Ascending aorta (tissue), 2 donors: ENCODE data around the gene FOXK1. TPM values are rescaled to one million over a fixed set of nuclear protein-coding genes. Genes with fewer than 3 reads are reported as not detected.

Experiments
- DNase-seq, 2 donors: peaks; one replicate each; pipeline ENCODE4 v3.0.0-alpha.2; 2019; ENCODE audit warnings: low spot score in 2 of 2
- H3K27ac ChIP-seq, 2 donors: fragments of 200-600 bp; sonication (generic); one replicate each; pipeline ENCODE4 v1.5.1; 2016 to 2017; ENCODE audit warnings: mild to moderate bottlenecking in 1 of 2
- H3K27me3 ChIP-seq: fragments of 200-600 bp; sonication (generic); one replicate; pipeline ENCODE4 v1.5.1; 2017
- H3K36me3 ChIP-seq, 2 donors: fragments of 200-600 bp; sonication (generic); one replicate each; pipeline ENCODE4 v1.5.1; 2016
- H3K4me1 ChIP-seq, 2 donors: fragments of 200-600 bp; sonication (generic); one replicate each; pipeline ENCODE4 v1.5.1; 2016 to 2017; ENCODE audit warnings: mild to moderate bottlenecking in 1 of 2
- H3K4me3 ChIP-seq, 2 donors: fragments of 200-600 bp; sonication (generic); one replicate each; pipeline ENCODE4 v1.5.1; 2016 to 2017; ENCODE audit warnings: mild to moderate bottlenecking in 1 of 2
- H3K9me3 ChIP-seq, 2 donors: fragments of 200-600 bp; sonication (generic); one replicate each; pipeline ENCODE4 v1.5.1; 2016
- intact Hi-C: fragments of 100-400 bp; cut with DNase I; formaldehyde crosslinking; loops from one replicate; pipeline ENCODE4 v1.15.1; 2023
- total RNA-seq: library from RNA; depleted of rRNA; stranded (reverse); fragments of >200 nt; gene quantifications from one replicate; pipeline ENCODE4 v1.1.0, GENCODE V29; 2016
- TF ChIP-seq, protein P1 (sequence below), 3 experiments: fragments of 200-600 bp in 2 of 3; fragments of 450-650 bp in 1 of 3; sonication (generic) in 2 of 3; IDR thresholded peaks; one replicate each; pipeline ENCODE4 v1.5.1; 2016 to 2019; ENCODE audit warnings: antibody characterized with exemption in 3 of 3, mild to moderate bottlenecking in 1 of 3, moderate library complexity in 1 of 3

Gene FOXK1
- total RNA-seq: 31.7 TPM

- TF ChIP-seq, protein P1, sequence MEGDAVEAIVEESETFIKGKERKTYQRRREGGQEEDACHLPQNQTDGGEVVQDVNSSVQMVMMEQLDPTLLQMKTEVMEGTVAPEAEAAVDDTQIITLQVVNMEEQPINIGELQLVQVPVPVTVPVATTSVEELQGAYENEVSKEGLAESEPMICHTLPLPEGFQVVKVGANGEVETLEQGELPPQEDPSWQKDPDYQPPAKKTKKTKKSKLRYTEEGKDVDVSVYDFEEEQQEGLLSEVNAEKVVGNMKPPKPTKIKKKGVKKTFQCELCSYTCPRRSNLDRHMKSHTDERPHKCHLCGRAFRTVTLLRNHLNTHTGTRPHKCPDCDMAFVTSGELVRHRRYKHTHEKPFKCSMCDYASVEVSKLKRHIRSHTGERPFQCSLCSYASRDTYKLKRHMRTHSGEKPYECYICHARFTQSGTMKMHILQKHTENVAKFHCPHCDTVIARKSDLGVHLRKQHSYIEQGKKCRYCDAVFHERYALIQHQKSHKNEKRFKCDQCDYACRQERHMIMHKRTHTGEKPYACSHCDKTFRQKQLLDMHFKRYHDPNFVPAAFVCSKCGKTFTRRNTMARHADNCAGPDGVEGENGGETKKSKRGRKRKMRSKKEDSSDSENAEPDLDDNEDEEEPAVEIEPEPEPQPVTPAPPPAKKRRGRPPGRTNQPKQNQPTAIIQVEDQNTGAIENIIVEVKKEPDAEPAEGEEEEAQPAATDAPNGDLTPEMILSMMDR (IDR thresholded peaks at IDR 0.05): peak in 1 of 3 experiments; percentile 9
- H3K27ac ChIP-seq: peak within 1 kb of the TSS; percentile 85 to 94
- no peaks in the 10 kb centered on the region for H3K27me3 ChIP-seq
- peak in 1 of 2 donors; percentile 82 for DNase-seq
- H3K36me3 ChIP-seq: no peaks in the 10 kb centered on the region
- peak within 1 kb of the TSS; percentile 92 to 97 for H3K4me3 ChIP-seq
- H3K4me1 ChIP-seq: peaks cover 0 to 11% of the 10 kb centered on the region in 2 donors
- intact Hi-C loops: loop anchor here (1.0 to 10.0 kb wide), 6 partner anchors 17 to 203 kb away; partner anchors contain the start of gene RADIL
- no peaks in the 10 kb centered on the region for H3K9me3 ChIP-seq
Observed at GRCh38 chr7:4681886-4682620, at the start of gene FOXK1. Gene FOXK1, plus strand, starts transcription at chr7:4682295. Its CDS starts 14 bp downstream, at chr7:4682309.

DNA sequence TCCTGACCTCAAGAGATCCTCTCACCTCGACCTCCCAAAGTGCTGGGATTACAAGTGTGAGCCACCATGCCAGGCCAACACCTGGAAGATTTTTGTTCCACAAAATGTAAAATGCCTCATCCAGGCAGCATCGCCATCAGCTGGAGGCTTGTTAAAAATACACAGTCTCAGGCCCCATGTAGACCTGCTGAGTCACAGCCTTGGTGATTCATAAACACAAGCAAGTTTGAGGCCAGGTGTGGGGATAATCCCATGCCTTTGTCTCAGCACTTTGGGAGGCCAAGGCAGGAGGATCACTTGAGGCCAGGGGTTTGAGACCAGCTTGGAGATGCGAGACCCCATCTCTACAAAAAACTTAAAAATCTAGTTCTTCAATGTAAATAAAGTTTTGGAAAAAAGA lies 49.1 kb upstream of the FOXK1 start:
- H3K9me3 ChIP-seq: no peaks in the 10 kb centered on the region
- H3K4me3 ChIP-seq: no peak overlapping the region
- H3K27ac ChIP-seq: no peak overlapping the region
- intact Hi-C loops: no loop called here
- H3K4me1 ChIP-seq: peaks cover 4 to 10% of the 10 kb centered on the region in 2 donors
- H3K27me3 ChIP-seq: no peaks in the 10 kb centered on the region
- DNase-seq: no peak
- TF ChIP-seq, protein P1 (IDR thresholded peaks at IDR 0.05): no peak
- H3K36me3 ChIP-seq: no peaks in the 10 kb centered on the region

DNA sequence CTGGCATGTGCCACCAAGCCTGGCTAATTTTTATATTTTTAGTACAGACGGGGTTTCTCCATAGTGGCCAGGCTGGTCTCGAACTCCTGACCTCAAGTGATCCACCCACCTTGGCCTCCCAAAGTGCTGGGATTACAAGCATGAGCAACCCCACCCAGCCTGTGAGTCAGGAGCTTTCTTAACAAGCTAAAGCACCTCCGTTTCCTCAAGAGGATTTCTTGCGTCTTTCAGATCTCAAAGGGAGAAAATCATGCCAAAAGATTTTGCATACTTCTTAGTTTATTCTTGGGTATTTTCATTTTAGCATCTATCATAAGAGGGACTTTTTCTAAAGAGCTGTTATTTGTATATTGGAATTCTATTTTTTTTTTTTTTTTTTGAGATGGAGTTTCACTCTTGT lies 47.9 kb upstream of the FOXK1 start:
- Histone ChIP-seq H3K36me3 (no peaks in the 10 kb centered on the region), H3K9me3 (no peaks in the 10 kb centered on the region), H3K4me3 (no peak overlapping the region), H3K27me3 (no peaks in the 10 kb centered on the region), H3K27ac (no peak overlapping the region), H3K4me1 (peaks cover 4 to 10% of the 10 kb centered on the region in 2 donors)
- DNase-seq: no peak
- TF ChIP-seq, protein P1 (IDR thresholded peaks at IDR 0.05): no peak
- intact Hi-C loops: no loop called here

DNA sequence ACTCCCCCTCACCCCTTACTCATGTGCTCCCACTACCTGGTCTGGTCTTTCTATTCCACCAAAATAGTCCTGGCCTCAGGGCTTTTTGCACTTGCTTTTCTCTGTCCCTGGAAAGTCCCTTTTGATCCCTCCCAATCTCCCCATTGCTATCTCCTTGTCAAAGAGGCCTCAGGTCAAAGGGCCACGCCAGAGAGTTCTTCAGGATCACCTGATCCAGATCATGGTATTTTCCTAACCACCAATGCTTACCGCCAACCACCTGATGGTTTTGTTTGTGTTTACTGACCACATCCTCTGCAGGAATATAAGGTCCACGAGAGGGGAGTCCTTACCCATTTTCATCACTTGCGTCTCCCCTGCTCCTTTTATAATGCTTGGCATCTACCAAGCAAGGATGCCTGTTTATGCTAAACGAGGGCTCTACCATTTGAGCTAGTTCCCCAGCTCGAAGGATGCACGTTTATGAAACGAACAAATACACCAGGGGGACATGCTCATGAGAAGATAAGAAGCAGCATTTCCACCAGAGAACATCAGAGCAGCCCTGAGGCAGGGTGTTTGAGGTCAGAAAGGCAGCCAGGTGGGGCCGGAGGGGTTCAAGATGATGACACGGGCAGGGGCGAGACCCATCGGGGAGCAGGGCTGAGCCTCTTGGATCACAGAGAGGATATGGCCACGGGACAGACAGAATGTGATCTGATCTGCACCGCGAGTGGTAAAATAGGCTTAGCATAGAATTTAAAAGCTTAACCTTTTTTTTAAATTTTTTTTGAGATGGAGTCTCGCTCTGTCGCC lies 43.1 kb upstream of the FOXK1 start:
- H3K27me3 ChIP-seq: no peaks in the 10 kb centered on the region
- TF ChIP-seq, protein P1 (IDR thresholded peaks at IDR 0.05): no peak
- no peaks in the 10 kb centered on the region for H3K9me3 ChIP-seq
- no peak overlapping the region for H3K27ac ChIP-seq
- H3K4me1 ChIP-seq: peaks cover 0 to 4% of the 10 kb centered on the region in 2 donors
- intact Hi-C loops: no loop called here
- H3K4me3 ChIP-seq: no peak overlapping the region
- no peaks in the 10 kb centered on the region for H3K36me3 ChIP-seq
- no peak for DNase-seq

DNA sequence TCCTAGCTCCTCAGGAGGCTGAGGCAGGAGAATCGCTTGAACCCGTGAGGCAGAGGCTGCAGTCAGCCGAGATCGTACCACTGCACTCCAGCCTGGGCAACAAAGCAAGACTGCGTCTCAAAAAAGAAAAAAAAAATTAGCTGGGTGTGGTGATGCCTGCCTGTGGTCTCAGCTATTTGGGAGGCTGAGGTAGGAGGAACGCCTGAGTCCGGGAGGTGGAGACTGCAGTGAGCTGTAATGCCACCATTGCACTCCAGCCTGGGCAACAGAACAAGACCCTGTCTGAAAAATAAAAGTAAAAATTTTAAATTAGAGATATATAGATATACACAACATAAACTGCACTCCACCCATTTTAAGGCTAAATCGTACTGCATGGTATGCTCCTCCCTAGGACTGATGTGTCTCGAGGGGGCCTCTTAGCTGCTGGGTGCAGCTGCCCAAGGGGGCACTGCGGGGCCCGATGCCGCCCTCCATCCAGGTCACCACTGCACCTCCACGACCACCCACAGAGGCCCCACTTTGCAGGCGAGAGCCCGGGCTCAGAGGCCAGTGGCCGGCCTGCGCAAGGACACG lies 40.9 kb upstream of the FOXK1 start:
- no peaks in the 10 kb centered on the region for H3K27me3 ChIP-seq
- TF ChIP-seq, protein P1 (IDR thresholded peaks at IDR 0.05): peak in 1 of 3 experiments; percentile 25
- intact Hi-C loops: loop anchor here (1.0 to 2.0 kb wide), 3 partner anchors 41 to 242 kb away; partner anchors contain the start of genes FOXK1 and RADIL
- H3K27ac ChIP-seq: peak overlapping the region; percentile 87 to 94
- no peak for DNase-seq
- no peaks in the 10 kb centered on the region for H3K9me3 ChIP-seq
- H3K4me1 ChIP-seq: peaks cover 0 to 4% of the 10 kb centered on the region in 2 donors
- H3K4me3 ChIP-seq: peak overlapping the region; percentile 67 to 76
- no peaks in the 10 kb centered on the region for H3K36me3 ChIP-seq
